Spleen (tissue), 13 donors: ENCODE data around the gene SLC24A3. TPM values are rescaled to one million over a fixed set of nuclear protein-coding genes. Genes with fewer than 3 reads are reported as not detected.
A peak's percentile ranks its signal among the peaks of the same experiment; 100 is the strongest.

Source experiments
- DNase-seq: peaks from one replicate; pipeline ENCODE4 v3.0.0-alpha.2; 2020
- H3K27ac ChIP-seq, 8 donors: fragments of 200-600 bp; sonication (generic) in 7 of 8; 1 replicate in 4 of 8; 2 replicates in 4 of 8; pipeline versions ENCODE4 v1.5.0 to v1.8.0; 2016 to 2021; ENCODE audit warnings: inconsistent platforms in 4 of 8, mild to moderate bottlenecking in 4 of 8, moderate library complexity in 1 of 8
- H3K27me3 ChIP-seq, 7 donors: fragments of 200-600 bp; sonication (generic) in 6 of 7; replicated peaks in 1 of 7; 1 replicate in 4 of 7; 2 replicates in 3 of 7; pipeline versions ENCODE4 v1.5.0 to v1.8.0; 2016 to 2021; ENCODE audit warnings: inconsistent platforms in 3 of 7, mild to moderate bottlenecking in 1 of 7
- H3K36me3 ChIP-seq, 6 donors: fragments of 200-600 bp; sonication (generic) in 5 of 6; 1 replicate in 4 of 6; 2 replicates in 2 of 6; pipeline versions ENCODE4 v1.5.0 to v1.8.0; 2016 to 2021; ENCODE audit warnings: inconsistent platforms in 2 of 6
- H3K4me1 ChIP-seq, 6 donors: fragments of 200-600 bp; sonication (generic) in 5 of 6; 1 replicate in 3 of 6; 2 replicates in 3 of 6; pipeline versions ENCODE4 v1.5.0 to v1.8.0; 2016 to 2021; ENCODE audit warnings: inconsistent platforms in 3 of 6
- H3K4me3 ChIP-seq, 8 donors: fragments of 200-600 bp; sonication (generic) in 7 of 8; 1 replicate in 4 of 8; 2 replicates in 4 of 8; pipeline versions ENCODE4 v1.5.0 to v1.8.0; 2016 to 2021; ENCODE audit warnings: inconsistent platforms in 4 of 8, mild to moderate bottlenecking in 4 of 8, moderate library complexity in 2 of 8
- H3K9me3 ChIP-seq, 8 donors: fragments of 200-600 bp; sonication (generic) in 7 of 8; 1 replicate in 4 of 8; 2 replicates in 4 of 8; pipeline versions ENCODE4 v1.5.0 to v1.8.0; 2016 to 2021; ENCODE audit warnings: inconsistent platforms in 4 of 8
- CTCF ChIP-seq, 11 experiments: fragments of 200-600 bp in 7 of 11; fragments of 450-650 bp in 4 of 11; sonication (generic) in 4 of 11; IDR thresholded peaks in 8 of 11; conservative IDR thresholded peaks in 3 of 11; 1 replicate in 7 of 11; 2 replicates in 4 of 11; pipeline versions ENCODE4 v1.4.0 to v1.8.0; 2016 to 2021; ENCODE audit warnings: antibody characterized with exemption in 11 of 11, inconsistent platforms in 4 of 11, mild to moderate bottlenecking in 1 of 11
- POLR2A ChIP-seq, 3 donors: fragments of 450-650 bp; IDR thresholded peaks; one replicate each; pipeline ENCODE4 v1.5.1; 2017; ENCODE audit warnings: antibody characterized with exemption in 3 of 3, mild to moderate bottlenecking in 1 of 3
- POLR2AphosphoS5 ChIP-seq, 3 donors: sonication (generic); formaldehyde crosslinking; IDR thresholded peaks; one replicate each; pipeline ENCODE4 v1.5.1; 2017; ENCODE audit warnings: antibody characterized with exemption in 3 of 3
- WGBS, 5 donors: extraction: QIAGEN DNeasy Blood & Tissue Kit in 3 of 5; methylation state at CpG; one replicate each; pipeline versions ENCODE4 v1.1.5 to v1.1.7; 2013 to 2018; 5-methylcytosine and 5-hydroxymethylcytosine counted together
- intact Hi-C: fragments of 100-400 bp; cut with DNase I; formaldehyde crosslinking; loops from one replicate; pipeline ENCODE4 v1.15.0; 2023; ENCODE audit warnings: low total_unique reads
- long read RNA-seq, 2 donors: transcript quantifications; one replicate each; lab custom pipeline, GENCODE V29; 2026
- polyA plus RNA-seq, 3 donors: library from polyadenylated mRNA; stranded (reverse); fragments of 200-250 nt; gene quantifications; one replicate each; pipeline ENCODE4 v1.2.1, GENCODE V29; 2013
- total RNA-seq, 7 donors: library from RNA; depleted of rRNA in 3 of 7; stranded (reverse); fragments of >200 nt in 3 of 7; fragmentation: NEBNext Ultra II Directional in 4 of 7; extraction: Animal tissue kit (Norgen Biotek cat#: 25700) in 4 of 7; gene quantifications; one replicate each; pipeline versions ENCODE4 v1.1.0 to v1.2.1, GENCODE V29; 2016 to 2021
- donor health status: healthy with polysubstance abuse.
- donor health status: DM: no; HTN: no; CAD: no; lungs with moderate emphysema.
- donor health status: DM: no; HTN: no; CAD: no.
- donor health status: Bipolar disorder and iron deficiency.
- donor health status: healthy.
- donor health status: DM: no; HTN: no; CAD: no.
- donor health status: DM: yes; HTN: yes; CAD: no.

Gene SLC24A3
- total RNA-seq (1 to 10 TPM; 1.5 to 3.9 (median 3.1) TPM), polyA plus RNA-seq (under 1 TPM; 0.37 to 0.88 (median 0.58) TPM)
- long read RNA-seq, donor 1 = 0 reads
- long read RNA-seq, donor 2 = 0 reads

GRCh38 chr20:19212469-19212815, at the start of gene SLC24A3:
TSS of gene SLC24A3 (plus strand) at chr20:19212642.
- H3K9me3 ChIP-seq = no peaks in the 10 kb centered on the region
- TF ChIP-seq POLR2A (IDR thresholded peaks at IDR 0.05) (no peak), POLR2AphosphoS5 (IDR thresholded peaks at IDR 0.05) (peak in 1 of 3 donors; percentile 41)
- 0 to 4% (median 1%) methylated on average over 10 to 61 of the region's 61 CpGs for WGBS, 5 donors
- no peaks in the 10 kb centered on the region for H3K36me3 ChIP-seq
- DNase-seq = peak; percentile 80
- peak within 1 kb of the TSS; percentile 13 to 68 (median 41) for H3K4me3 ChIP-seq
- peaks cover 0 to 33% (median 17%) of the 10 kb centered on the region in 6 donors for H3K4me1 ChIP-seq
- H3K27me3 ChIP-seq = peaks cover 0 to 77% (median 24%) of the 10 kb centered on the region in 7 donors
- intact Hi-C loops = no loop called here
- peak within 1 kb of the TSS in 7 of 8 donors; percentile 33 to 70 (median 59) for H3K27ac ChIP-seq

- Histone ChIP-seq H3K36me3 (no peaks in the 10 kb centered on the region), H3K27me3 (peaks cover 0 to 6% (median 0%) of the 10 kb centered on the region in 7 donors), H3K4me1 (no peaks in the 10 kb centered on the region), H3K9me3 (peaks cover 0 to 18% (median 11%) of the 10 kb centered on the region in 8 donors), H3K27ac (no peak overlapping the region), H3K4me3 (no peak overlapping the region)
- intact Hi-C loops = no loop called here
- TF ChIP-seq POLR2A (IDR thresholded peaks at IDR 0.05) = no peak
- TF ChIP-seq POLR2AphosphoS5 (IDR thresholded peaks at IDR 0.05) = no peak
- TF ChIP-seq CTCF (IDR thresholded peaks at IDR 0.05 in 8 of 11, conservative IDR thresholded peaks at IDR 0.05 in 3 of 11) = no peak
- no peak for DNase-seq
Observed at GRCh38 chr20:19170148-19170547, 42.3 kb upstream of the SLC24A3 start.

GRCh38 chr20:19172637-19173036, 39.8 kb upstream of the SLC24A3 start:
- no peak for DNase-seq
- Histone ChIP-seq H3K9me3 (peaks cover 0 to 10% (median 4%) of the 10 kb centered on the region in 8 donors), H3K4me1 (no peaks in the 10 kb centered on the region), H3K36me3 (no peaks in the 10 kb centered on the region), H3K27me3 (peaks cover 0 to 6% (median 0%) of the 10 kb centered on the region in 7 donors), H3K4me3 (no peak overlapping the region), H3K27ac (no peak overlapping the region)
- TF ChIP-seq POLR2A (IDR thresholded peaks at IDR 0.05) (no peak), POLR2AphosphoS5 (IDR thresholded peaks at IDR 0.05) (no peak), CTCF (IDR thresholded peaks at IDR 0.05 in 8 of 11, conservative IDR thresholded peaks at IDR 0.05 in 3 of 11) (no peak)
- intact Hi-C loops = no loop called here
- 55 to 90% (median 73%) methylated on average over 1 of the region's 1 CpG for WGBS, 5 donors

GRCh38 chr20:19176470-19177052, 35.9 kb upstream of the SLC24A3 start:
- TF ChIP-seq CTCF (IDR thresholded peaks at IDR 0.05 in 8 of 11, conservative IDR thresholded peaks at IDR 0.05 in 3 of 11) (no peak), POLR2AphosphoS5 (IDR thresholded peaks at IDR 0.05) (no peak), POLR2A (IDR thresholded peaks at IDR 0.05) (no peak)
- 53 to 100% (median 86%) methylated on average over 1 of the region's 1 CpG for WGBS, 5 donors
- Histone ChIP-seq H3K27ac (no peak overlapping the region), H3K9me3 (no peaks in the 10 kb centered on the region), H3K27me3 (no peaks in the 10 kb centered on the region), H3K4me3 (no peak overlapping the region), H3K4me1 (no peaks in the 10 kb centered on the region), H3K36me3 (no peaks in the 10 kb centered on the region)
- DNase-seq = no peak
- intact Hi-C loops = no loop called here
